HG03039 (cell line): Measurements from ENCODE around the gene GP1BB.
"Not testable (repeated sequence)": the region's sequence is repeated elsewhere in the genome, so short reads cannot be mapped to it uniquely, and the experiment has no call there.

Source experiments
- ATAC-seq: cut with Tn5 transposase; IDR thresholded peaks from one replicate; pipeline ENCODE4 v1.9.1; 2021; ENCODE audit warnings: mild to moderate bottlenecking, moderate library complexity; ENCODE audit not compliant: unreplicated experiment

The GP1BB gene

DNA sequence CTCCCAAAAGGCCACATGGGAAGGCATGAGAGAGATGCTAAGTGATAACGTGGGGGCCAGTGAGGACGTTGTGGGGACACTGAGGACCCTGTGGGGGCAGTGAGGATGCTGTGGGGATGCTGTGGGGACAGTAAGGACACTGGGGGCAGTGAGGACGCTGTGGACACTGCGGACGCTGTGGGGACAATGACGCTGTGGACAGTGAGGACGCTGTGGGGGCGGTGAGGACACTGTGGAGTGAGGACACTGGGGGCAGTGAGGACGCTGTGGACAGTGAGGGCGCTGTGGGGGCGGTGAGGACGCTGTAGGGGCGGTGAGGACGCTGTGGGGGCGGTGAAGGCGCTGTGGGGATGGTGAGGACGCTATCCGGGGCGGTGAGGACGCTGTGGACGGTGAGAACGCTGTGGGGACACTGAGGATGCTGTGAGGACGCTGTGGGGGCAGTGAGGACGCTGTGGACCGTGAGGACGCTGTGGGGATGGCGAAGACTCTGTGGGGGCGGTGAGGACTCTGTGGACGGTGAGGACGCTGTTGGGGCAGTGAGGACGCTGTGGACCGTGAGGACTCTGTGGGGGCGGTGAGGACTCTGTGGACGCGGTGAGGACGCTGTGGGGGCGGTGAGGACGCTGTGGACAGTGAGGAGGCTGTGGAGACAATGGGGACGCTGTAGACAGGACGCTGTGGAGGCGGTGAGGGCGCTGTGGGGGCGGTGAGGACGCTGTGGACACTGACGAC is 1.8 kb downstream of the GP1BB start:
- ATAC-seq, result no peak

DNA sequence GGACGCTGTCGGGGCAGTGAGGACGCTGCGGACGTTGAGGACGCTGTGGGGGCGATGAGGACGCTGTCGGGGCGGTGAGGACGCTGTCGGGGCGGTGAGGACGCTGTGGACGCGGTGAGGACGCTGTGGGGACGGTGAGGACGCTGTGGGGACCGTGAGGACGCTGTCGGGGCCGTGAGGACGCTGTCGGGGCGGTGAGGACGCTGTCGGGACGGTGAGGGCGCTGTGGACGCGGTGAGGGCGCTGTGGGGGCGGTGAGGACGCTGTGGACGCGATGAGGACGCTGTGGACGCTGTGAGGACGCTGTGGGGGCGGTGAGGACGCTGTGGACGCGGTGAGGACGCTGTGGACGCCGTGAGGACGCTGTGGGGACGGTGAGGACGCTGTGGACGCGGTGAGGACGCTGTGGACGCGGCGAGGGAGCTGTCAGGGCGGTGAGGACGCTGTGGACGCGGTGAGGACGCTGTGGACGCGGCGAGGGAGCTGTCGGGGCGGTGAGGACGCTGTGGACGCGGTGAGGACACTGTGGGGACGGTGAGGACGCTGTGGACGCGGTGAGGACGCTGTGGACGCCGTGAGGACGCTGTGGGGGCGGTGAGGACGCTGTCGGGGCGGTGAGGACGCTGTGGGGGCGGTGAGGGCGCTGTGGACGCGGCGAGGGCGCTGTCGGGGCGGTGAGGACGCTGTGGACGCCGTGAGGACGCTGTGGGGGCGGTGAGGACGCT is 2.9 kb downstream of the GP1BB start:
- ATAC-seq, result not testable (repeated sequence)

DNA sequence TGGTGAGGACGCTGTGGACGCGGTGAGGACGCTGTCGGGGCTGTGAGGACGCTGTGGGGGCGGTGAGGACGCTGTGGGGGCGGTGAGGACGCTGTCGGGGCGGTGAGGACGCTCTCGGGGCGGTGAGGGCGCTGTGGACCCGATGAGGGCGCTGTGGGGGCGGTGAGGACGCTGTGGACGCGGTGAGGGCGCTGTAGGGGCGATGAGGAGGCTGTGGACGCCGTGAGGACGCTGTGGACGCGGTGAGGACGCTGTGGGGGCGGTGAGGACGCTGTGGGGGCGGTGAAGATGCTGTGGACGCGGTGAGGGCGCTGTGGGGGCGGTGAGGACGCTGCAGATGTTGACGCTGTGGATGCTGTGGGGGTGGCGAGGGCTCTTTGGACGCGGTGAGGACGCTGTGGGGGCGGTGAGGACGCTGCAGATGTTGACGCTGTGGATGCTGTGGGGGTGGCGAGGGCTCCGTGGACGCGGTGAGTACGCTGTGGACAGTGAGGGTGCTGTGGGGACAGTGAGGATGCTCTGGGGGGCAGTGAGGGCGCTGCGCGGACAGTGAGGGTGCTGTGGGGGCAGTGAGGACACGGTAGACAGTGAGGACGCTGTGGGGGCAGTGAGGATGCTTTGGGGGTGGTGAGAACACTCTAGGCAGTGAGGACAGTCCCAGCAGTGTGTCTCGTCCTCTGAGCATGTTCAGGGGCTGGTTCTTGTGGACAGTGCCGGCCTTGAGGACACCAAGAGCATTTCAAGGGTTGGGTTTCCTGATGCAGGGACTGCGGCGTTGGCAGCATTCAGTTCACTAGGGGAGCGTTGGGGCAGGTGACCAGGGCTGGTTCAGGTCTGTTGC is 4.2 kb downstream of the GP1BB start:
- ATAC-seq, result no peak

DNA sequence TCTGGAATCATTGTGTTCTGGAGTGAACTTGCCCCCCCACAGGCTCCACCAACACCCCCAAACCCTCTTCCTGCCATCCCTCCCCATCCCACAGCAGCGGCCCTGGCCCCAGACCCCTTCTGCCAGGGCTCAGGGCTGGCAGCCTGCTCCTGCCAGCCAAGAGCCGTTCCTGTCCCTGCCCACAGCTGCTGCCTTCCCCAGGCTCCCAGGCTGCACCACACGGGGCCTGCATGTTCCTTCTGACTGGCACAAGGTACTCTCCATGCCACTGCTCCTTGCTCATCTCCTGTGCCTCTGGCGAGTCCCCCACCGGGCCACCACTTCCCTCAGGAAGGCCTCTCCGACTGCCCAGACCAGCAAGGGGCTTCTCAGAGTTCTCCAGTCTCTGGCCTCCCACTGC is 4.9 kb downstream of the GP1BB start:
- ATAC-seq, result no peak

DNA sequence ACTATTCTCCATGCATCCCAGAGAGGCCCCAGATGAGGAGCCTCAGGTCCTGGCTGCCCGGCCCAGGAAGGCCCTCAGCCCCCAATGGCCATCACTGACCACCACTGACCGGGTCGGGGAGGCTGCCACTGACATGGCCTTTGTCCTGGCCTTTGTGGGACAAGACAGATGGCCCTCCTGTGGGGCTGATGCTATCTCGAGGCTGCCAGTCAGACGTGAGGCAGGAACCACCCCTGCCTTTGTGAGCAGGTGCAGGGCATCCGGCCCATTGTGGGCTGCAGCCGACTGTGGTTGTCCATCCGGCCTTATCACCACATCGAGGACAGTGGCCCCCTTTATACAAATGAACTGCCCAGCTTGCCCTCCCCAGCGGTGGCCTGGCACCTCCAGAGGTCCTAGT is 5.5 kb downstream of the GP1BB start:
- ATAC-seq, result no peak

DNA sequence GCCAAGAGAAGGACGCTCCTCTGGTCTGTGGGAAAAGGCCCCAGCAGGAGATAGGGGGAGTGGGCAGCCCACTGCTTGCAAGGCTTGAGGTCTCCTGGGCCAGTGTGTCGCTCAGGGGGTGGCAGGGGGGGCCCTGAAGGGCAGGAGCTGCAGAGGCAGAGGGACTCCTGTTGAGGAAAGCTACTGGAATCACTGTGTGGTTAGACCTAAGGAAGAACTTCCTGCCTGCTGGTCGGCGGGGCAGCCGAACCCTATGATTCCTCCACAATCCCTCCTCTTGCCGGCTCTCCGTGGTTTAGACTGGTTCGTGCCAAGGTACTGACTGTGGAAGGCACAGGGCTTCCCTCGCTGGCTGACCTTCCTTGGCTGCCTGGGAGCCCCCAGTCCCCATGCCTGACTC is 6.2 kb downstream of the GP1BB start:
- ATAC-seq, result no peak

DNA sequence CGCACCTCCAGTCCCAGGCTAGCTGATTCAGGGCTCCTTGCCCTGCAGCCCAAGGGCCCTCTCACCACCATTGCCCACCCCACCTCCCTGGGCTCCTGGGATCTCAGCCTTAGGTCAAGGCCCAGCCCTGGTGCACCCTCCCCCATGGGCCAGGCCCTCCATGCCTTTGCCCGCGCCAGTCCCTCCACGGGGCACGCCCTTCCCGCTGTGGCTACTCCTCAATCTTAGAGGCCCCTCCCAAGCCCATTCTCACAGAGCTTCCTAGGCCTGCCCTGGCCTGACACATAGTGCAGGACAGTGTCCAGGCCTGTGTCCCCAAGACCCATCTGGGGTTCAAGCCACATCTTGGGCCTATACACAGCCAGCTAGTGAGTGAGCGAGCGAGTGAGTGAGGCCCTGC is 6.9 kb downstream of the GP1BB start:
- no peak for ATAC-seq

DNA sequence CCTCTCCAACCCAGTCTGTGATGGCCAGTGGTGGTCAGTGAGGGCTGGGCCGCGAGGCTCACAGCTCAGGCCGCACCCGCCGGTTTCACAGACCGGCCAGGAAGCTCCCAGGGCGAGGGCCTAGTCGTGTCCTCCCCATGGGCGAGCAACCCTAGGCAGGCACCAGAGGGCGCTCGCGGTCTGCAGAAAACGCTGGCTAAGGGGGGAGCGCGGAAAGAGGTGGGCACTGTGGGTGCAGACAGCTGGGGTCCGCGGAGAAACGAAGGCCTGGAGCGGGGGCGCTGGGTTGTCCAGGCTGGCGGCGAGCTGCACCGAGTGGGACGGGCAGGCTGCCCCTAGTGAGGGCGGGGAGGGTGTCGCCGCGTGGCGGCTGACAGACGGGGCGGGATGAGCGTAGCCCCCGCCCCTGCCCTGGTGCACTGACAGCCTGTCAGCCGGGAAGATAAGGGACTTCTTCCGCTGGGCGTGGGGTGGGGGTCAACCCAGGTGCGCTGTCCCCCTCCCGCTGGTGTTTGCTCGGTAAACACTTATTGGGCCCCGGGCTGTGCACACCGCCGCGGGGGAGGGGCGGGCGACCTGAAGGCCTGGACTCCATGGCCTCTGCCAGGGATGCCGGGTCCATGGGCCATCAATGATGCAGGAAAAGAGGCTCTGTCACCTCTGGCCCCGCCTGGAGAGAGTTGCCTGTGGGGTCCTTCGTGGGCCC is 7.5 kb downstream of the GP1BB start:
- no peak for ATAC-seq

DNA sequence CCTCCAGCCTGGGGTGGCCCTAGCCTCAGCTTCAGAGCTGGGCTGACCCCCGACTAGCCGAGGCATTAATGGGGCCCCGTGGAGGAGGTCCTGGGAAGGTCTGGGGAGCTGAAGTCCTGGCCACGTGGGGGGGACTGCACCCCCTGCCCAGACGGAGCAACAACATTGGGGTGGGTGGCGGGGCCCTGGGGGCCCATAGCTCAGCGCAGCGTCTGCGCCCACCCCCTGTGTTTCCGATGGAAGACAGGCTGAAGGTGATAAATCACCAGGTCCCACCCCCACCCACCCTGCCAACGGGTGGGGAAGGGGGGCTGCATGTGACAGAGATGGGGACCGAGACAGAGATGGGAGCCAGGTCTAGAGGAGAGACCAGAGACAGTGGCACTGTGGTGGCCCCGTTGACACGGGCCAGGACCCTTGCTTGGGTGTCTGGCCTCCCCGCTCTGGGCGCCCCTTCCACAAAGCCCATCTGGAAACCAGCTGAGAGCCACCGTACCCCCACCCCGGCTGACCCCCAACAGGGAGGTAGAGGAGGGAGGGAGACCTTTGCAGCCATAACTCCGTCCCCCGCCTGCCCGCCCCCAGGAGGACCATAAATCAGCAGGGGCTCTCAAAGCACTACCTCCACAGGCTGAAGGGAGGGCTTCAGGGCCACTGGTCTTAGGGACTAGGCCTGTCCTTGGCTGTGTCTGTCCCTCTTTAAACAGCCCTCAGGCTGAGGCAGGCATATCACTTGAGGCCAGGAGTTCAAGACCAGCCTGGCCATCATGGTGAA is 8.2 kb downstream of the GP1BB start:
- ATAC-seq, result no peak

DNA sequence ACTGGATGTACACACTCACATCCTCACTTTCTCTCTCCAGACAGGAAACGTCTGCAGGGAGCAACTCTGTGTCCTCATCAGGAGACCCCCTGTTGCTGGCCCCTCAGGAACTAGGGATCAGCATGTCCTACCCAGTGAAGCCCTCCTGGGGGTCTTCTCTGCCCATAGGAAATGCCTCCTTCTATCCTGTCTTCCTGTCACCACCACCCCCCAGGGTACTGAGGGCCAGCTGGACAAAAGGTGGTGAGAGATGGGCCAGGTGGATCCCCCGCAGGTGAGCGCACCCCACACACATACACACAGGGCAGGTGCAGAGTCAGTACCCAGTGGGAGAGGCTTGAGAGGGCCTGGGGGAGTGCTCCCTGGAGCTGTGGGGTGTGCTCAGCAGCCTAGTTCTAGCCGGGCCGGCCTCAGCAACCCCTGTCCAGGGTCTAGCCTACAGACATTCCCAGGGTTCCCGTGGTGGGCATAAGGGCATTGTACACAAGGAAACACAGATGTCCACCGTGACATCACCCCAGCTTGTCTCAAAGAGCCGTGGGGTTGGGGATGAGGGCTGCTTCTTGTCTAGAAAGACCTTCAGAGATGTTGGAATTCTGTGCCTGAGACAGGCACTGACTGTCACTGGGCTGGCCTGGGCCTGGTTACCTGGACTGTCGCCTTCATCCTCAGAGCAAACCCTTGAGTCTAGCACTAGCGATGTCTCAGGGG is 9.2 kb downstream of the GP1BB start:
- ATAC-seq, result no peak

DNA sequence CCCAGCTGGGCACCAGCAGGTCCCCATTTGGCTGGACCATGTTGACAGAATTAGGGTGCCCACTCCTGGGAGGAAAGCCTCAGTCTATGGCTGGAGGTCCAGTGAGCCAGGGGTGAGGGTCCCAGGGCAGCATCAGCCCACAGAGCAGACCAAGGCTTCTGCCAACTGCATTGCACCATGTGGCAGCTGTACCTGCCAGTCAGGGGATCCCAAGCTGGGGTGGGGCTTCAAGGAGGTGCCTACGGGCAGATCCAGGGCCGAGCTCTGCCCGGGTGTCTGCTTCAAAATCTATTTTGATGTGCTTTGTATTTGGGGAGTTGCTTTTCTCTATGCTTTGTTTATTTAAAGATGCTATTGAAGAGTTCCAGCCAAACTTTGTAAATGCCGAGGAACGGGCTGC is 10.4 kb downstream of the GP1BB start:
- ATAC-seq, result no peak

DNA sequence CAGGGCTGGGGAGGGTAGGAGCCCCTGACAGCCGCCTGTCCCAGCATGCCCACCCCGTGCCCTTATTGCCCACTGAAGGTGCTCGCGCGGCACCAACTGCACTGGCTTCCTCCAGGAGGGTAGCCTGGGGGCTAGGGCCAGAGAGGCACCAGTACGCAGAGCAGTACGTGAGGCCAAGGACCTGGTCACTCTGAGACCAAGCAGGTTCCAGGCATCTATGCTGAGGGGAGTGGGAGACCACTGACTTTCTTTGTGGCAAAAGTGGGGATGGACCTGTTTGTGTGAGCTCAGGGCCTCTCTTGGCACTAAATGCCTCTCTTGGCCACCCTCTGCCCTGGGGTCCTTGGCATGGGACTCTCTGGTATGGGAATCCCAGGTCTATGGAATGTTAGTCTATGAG is 10.8 kb downstream of the GP1BB start:
- ATAC-seq, result no peak

DNA sequence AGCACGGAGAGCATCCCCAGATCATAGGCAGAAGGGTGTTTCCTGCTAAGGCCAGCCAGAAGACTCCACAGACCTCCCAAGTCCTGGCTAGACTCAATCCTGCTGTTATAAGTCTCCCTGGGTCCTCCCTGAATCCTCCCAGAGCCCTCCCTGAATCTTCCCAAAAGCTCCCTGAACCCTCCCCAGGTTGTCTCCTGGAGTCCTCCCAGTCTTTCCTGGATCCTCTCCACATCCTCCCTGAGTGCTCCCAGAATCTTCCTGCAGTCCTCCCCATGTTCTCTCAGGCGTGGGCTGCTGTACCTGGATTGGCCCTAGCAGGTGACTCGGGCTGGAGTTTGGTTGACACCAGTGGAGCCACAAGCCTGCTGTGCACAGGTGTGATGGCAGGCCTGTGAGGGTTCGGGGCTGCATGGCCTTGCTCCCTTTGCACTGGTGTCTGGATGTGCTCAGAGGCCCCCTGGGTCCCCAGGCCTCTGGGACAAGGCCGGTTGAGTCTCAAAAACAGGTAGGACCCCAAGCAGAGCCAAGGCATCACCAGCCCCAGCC is 11.6 kb downstream of the GP1BB start:
- no peak for ATAC-seq

DNA sequence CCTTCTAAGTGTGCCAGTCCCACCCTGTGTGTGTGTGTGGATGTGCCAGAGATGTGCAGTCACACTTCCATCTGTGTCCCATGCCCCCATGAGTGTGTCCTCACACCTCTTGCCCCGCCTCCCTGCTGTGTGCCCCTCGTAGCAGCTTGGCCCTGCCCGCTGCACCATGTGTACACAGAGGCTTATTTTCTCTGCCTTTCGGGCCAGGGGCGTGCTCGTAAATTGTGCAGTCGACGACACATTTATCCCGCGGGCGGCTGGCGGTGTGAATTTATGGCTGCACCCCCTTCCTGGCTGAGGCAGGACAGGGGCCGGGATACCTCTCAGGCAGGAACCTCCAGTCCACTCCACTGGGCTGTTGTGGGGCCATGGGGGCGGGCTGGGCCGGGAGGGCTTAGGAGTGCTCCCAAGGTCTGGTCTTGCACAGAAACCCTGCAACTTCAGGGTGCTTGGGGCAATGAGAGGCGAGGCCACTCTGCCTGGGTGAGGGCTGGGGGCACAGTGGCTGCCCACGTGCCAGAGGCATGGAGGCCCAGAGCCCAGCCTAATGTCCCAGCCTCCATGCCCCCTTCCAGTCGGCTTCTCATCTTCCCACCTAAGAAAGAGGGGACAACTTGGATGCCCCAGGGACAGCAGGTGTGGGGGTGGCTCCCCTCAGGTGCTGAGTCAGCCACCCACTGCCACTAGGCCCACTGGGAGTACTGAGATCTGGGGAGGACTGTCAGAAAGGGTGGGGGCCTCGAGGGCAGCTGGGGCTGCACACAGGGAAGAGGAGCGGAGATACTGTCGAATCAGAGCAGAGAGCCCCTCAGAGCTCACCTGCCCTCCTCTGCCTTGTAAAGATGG is 12.5 kb downstream of the GP1BB start:
- ATAC-seq, result no peak

DNA sequence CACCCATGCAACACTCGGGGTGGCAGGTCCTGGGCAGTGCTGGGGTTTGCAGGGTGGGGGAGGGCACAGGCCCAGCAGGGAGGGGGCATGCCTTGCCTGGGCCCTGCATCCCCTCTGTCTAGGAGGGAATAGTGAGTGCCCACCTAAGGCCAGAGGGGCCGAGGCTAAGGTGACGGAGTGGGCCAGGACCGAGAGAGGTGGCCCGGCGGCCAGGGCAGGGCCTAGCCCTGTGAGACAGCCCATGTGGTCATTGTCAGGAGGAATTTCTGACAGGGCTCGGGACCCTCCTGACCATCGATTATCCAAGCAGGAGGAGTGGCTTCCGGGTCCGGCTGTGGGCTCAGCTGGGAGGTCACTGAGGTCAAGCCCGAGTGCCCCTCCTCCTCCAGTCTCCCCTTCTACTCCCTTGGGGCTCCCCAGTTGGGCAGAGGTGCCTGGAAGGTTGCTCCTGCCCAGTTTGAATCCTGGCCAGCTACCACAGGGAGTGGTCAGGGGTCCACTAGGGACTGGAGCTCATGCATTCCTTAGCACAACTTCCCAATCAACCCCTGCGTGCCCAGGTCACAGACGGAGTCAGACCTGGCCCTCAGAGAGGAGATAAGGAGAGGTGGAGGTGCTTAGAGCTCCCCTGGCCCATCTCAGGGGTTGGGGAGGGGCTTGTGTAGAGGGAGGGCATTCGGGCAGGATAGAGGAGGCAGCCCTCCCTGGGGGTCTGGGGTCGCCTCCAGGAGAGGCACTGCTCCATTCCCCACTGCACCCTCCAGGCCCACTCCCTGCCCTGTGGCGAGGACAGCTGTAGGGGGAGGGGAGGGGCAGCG is 14.7 kb downstream of the GP1BB start:
- no peak for ATAC-seq

DNA sequence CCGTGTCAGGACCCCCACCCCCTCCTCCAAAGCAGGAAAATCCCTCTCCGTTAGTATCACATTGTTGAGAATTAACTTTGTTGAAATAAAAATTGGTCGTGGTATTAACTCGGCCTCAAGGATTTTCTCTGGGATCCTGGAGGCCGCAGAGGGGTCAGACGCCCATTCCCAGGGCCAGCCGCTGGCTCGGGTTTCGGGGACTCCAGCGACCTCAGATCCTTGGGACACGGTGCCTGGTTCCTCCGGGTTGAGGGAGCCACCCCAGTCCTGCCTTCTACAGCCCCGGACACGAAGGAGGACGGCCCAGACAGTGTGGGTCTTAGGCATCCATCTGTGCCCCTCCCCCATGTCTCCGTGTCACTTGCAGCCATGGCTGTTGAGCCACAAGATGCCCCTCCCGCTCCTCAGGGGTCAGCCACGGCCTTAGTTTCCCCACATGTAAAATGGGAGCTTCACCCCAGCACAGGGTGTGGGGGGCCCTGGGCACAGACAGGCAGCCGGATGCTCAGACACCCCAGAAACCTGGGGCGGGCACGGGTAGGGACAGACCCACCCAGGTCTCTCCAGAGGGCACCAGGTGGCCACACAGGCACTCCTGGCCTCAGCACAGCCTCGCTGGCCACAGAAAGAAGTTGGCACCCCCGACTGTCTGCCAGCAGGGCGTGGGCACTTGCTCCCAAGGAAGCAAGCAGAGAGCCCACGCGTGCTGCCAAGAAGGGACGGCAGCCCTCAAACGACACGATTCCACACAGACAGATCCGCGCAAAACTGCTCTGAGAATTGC is 15.5 kb downstream of the GP1BB start:
- no peak for ATAC-seq

DNA sequence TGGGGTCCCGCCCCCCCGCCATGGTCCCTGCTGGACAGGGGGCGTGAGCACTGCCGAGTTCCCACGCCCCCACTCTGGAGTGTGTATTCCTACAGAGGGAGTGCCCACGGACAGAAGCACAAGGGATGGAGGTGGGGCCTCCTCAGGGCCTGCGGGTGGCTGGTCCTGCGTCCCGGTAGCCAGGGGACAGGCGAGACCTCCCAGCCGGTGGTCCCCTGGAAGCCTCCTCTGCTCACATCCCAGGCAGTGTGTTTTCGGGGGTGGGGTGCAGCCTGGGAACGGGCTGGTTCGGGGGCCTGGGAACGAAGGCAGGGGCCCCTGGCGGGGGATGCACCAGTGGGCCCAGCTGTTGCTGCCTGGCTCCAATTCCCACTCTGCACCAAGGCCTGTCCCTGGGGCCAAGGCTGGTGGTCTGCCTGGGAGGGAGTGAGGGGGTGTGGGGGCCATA is 16.1 kb downstream of the GP1BB start:
- no peak for ATAC-seq
